ENCODE data around the gene ANKRD45. TPM values are rescaled to one million over a fixed set of nuclear protein-coding genes. Genes with fewer than 3 reads are reported as not detected.

ANKRD45 gene
- total RNA-seq, 1 donor from 2014 or later: not detected

DNA sequence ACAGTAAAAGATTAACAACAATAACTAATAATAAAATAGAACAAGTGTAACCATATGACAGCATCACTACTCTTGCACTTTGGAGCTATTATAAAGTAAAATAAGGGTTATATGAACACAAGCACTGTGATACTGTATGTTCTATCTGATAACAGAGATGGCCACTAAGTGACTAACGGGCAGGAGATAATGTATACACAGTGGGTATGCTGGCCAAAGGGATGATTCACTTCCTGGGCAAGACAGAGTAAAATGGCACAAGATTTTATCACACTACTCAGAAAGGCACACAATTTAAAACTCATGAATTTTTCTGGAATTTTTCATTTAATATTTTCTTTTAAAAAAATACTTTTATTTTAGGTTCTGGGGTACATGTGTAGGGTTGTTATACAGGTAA lies 79.1 kb downstream of the ANKRD45 start:
- DNase-seq: no peak
- H3K36me3 Mint-ChIP-seq (ENCODE audit: low read depth): no peaks in the 10 kb centered on the region
- no peaks in the 10 kb centered on the region for H3K9me3 Mint-ChIP-seq
- no peaks in the 10 kb centered on the region for H3K4me1 Mint-ChIP-seq
- intact Hi-C loops (cut with micrococcal nuclease): no loop called here
- H3K4me3 Mint-ChIP-seq: no peak overlapping the region
- no peak for ATAC-seq (ENCODE audit: low read depth)
- TF ChIP-seq, protein P1, sequence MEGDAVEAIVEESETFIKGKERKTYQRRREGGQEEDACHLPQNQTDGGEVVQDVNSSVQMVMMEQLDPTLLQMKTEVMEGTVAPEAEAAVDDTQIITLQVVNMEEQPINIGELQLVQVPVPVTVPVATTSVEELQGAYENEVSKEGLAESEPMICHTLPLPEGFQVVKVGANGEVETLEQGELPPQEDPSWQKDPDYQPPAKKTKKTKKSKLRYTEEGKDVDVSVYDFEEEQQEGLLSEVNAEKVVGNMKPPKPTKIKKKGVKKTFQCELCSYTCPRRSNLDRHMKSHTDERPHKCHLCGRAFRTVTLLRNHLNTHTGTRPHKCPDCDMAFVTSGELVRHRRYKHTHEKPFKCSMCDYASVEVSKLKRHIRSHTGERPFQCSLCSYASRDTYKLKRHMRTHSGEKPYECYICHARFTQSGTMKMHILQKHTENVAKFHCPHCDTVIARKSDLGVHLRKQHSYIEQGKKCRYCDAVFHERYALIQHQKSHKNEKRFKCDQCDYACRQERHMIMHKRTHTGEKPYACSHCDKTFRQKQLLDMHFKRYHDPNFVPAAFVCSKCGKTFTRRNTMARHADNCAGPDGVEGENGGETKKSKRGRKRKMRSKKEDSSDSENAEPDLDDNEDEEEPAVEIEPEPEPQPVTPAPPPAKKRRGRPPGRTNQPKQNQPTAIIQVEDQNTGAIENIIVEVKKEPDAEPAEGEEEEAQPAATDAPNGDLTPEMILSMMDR (IDR thresholded peaks at IDR 0.05): no peak
- ChIA-PET CTCF (no interaction called here), POLR2A (no interaction called here)
- H3K27ac Mint-ChIP-seq: no peak overlapping the region
- H3K27me3 Mint-ChIP-seq: peaks cover 8% of the 10 kb centered on the region

GRCh38 chr1:173581383-173582079 lies 88.1 kb downstream of the ANKRD45 start:
- ATAC-seq (ENCODE audit: low read depth): no peak

GRCh38 chr1:173580658-173581057 lies 89.0 kb downstream of the ANKRD45 start:
- H3K9me3 Mint-ChIP-seq: no peaks in the 10 kb centered on the region
- H3K4me3 Mint-ChIP-seq: no peak overlapping the region
- ATAC-seq (ENCODE audit: low read depth) (no peak), DNase-seq (no peak)
- intact Hi-C loops (cut with micrococcal nuclease): no loop called here
- TF ChIP-seq, protein P1 (IDR thresholded peaks at IDR 0.05): no peak
- no peaks in the 10 kb centered on the region for H3K36me3 Mint-ChIP-seq (ENCODE audit: low read depth)
- H3K27ac Mint-ChIP-seq: no peak overlapping the region
- H3K4me1 Mint-ChIP-seq: no peaks in the 10 kb centered on the region
- H3K27me3 Mint-ChIP-seq: peaks cover 5% of the 10 kb centered on the region
- ChIA-PET CTCF (no interaction called here), POLR2A (no interaction called here)

More at GRCh38 chr1:173581383-173582079, 88.1 kb downstream of the ANKRD45 start:
- ChIA-PET POLR2A (no interaction called here), CTCF (no interaction called here)
- DNase-seq: no peak
- intact Hi-C loops (cut with micrococcal nuclease): no loop called here
- Mint-ChIP-seq H3K36me3 (ENCODE audit: low read depth) (no peaks in the 10 kb centered on the region), H3K27me3 (peaks cover 5% of the 10 kb centered on the region), H3K4me1 (no peaks in the 10 kb centered on the region), H3K4me3 (no peak overlapping the region), H3K27ac (no peak overlapping the region), H3K9me3 (no peaks in the 10 kb centered on the region)
- TF ChIP-seq, protein P1 (IDR thresholded peaks at IDR 0.05): no peak

GRCh38 chr1:173580071-173580470 lies 89.6 kb downstream of the ANKRD45 start:
- intact Hi-C loops (cut with micrococcal nuclease): no loop called here
- ChIA-PET CTCF (no interaction called here), POLR2A (no interaction called here)
- Mint-ChIP-seq H3K36me3 (ENCODE audit: low read depth) (no peaks in the 10 kb centered on the region), H3K4me3 (no peak overlapping the region), H3K27ac (no peak overlapping the region), H3K27me3 (peaks cover 5% of the 10 kb centered on the region), H3K9me3 (no peaks in the 10 kb centered on the region), H3K4me1 (no peaks in the 10 kb centered on the region)
- ATAC-seq (ENCODE audit: low read depth) (no peak), DNase-seq (no peak)
- TF ChIP-seq, protein P1 (IDR thresholded peaks at IDR 0.05): no peak

GRCh38 chr1:173573596-173573995 lies 96.1 kb downstream of the ANKRD45 start:
- POLR2A ChIA-PET: no interaction called here
- no peak for ATAC-seq (ENCODE audit: low read depth)
- Mint-ChIP-seq H3K9me3 (no peaks in the 10 kb centered on the region), H3K27ac (no peak overlapping the region), H3K4me3 (no peak overlapping the region), H3K4me1 (no peaks in the 10 kb centered on the region), H3K27me3 (peaks cover 4% of the 10 kb centered on the region), H3K36me3 (ENCODE audit: low read depth) (no peaks in the 10 kb centered on the region)
- TF ChIP-seq, protein P1 (IDR thresholded peaks at IDR 0.05): no peak
- no peak for DNase-seq
- intact Hi-C loops (cut with micrococcal nuclease): no loop called here
- CTCF ChIA-PET: no interaction called here

Data from activated B cell treated with CpG ODN at 0.5 μM for 24 hours (primary cell).